ENCODE results near the gene YY1.

DNA sequence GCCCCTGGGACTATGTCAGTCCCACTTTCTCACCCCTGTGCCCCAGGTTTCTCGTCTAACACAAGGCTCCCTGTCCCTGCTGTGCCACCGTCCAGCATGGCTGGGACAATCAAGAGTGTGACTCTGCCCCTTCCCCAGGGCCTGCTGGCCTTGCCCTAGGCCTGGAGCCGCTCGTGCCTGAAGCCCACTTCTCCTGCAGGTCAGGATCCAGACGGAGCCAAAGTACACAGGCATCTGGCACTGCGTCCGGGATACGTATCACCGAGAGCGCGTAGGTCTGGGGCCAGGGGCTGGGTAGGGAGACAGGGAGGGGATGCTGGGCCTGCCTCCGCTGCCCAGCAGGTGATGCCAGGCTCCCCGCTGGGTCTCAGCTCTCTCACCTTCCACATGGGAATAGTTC, 87.0 kb downstream of the YY1 start:
- no peak for TF ChIP-seq CTCF (IDR thresholded peaks at IDR 0.05)
- TF ChIP-seq POLR2A (IDR thresholded peaks at IDR 0.05): no peak

Data from right lobe of liver (tissue), 4 donors.